Mucosa of gallbladder (tissue), 1 donor: Measurements from ENCODE around the gene BUD23. TPM values are rescaled to one million over a fixed set of nuclear protein-coding genes. Genes with fewer than 3 reads are reported as not detected.
A peak's percentile ranks its signal among the peaks of the same experiment; 100 is the strongest.
"Not testable (repeated sequence)": the region's sequence is repeated elsewhere in the genome, so short reads cannot be mapped to it uniquely, and the experiment has no call there.

Experiments
- DNase-seq: peaks from one replicate; pipeline ENCODE4 v3.0.0-alpha.2; 2020; ENCODE audit warnings: low spot score
- total RNA-seq: library from RNA; stranded (reverse); gene quantifications from one replicate; pipeline ENCODE4 v1.2.1, GENCODE V29; 2021
- donor health status: DM: no; HTN: no; CAD: no.

Gene BUD23, protein sequence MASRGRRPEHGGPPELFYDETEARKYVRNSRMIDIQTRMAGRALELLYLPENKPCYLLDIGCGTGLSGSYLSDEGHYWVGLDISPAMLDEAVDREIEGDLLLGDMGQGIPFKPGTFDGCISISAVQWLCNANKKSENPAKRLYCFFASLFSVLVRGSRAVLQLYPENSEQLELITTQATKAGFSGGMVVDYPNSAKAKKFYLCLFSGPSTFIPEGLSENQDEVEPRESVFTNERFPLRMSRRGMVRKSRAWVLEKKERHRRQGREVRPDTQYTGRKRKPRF
- total RNA-seq: 57.6 TPM

- DNase-seq: peak; percentile 98
Observed at GRCh38 chr7:73683056-73683787, at the start of gene BUD23, which contains the start of gene DNAJC30. BUD23 (plus strand) TSS chr7:73683597; CDS start chr7:73683626, 29 bp downstream. DNAJC30 (minus strand) TSS chr7:73683453; CDS start chr7:73683423, 30 bp downstream.

GRCh38 chr7:73633844-73634243 lies 49.6 kb upstream of the BUD23 start:
- DNase-seq: no peak

DNA sequence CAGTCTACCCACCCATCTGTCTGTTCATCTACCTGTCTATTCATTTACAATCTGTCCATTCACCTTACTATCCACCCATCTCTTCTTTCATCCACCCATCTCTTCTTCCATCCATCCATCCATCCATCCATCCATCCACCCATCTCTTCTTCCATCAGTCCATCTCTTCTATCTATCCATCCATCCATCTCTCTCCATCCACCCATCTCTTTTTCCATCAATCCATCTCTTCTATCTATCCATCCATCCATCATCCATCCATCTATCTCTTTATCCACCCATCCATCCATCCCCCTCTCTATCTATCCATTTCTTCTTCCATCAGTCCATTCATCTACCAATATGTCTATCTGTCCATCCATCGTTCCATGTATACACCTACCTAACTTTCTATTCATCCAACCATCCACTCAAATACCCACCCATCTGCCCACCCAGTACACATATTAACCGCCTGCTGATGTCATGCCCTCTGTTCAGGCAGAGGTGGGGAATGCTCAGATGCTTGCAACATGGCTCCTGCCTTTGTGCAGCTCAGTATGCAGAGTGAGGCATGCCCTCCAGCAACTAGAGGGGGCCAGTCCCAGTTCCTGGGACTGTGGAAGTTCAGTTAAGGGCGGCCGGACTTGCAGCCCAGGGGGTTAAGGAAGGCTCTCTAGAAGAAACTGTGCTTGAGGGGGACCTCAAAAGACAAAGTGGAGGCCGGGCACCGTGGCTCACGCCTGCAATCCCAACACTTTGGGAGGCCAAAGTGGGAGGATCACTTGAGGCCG lies 47.8 kb upstream of the BUD23 start:
- no peak for DNase-seq

DNA sequence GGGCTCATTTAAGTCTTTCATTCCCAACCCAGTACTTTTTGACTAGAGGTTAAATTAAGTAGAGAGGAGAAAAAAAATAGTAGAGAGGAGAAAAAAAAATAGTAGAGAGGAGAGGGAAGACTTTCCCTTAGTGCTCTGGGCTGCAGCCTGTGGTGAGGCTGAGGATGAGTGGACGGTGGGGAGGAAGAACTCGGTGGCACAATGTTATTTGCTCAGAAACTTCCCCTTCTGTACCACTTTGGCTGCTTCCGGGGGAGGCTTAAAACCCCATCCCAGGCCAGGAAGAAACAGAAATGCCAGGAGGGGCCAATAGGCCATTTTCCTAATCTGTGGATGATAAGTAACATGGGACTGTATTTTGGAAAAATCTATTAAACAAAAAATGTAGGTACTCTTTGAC lies 44.5 kb upstream of the BUD23 start:
- no peak for DNase-seq

GRCh38 chr7:73642834-73643233 lies 40.6 kb upstream of the BUD23 start:
- no peak for DNase-seq

- no peak for DNase-seq
Observed at GRCh38 chr7:73644688-73645286, 38.6 kb upstream of the BUD23 start.

DNA sequence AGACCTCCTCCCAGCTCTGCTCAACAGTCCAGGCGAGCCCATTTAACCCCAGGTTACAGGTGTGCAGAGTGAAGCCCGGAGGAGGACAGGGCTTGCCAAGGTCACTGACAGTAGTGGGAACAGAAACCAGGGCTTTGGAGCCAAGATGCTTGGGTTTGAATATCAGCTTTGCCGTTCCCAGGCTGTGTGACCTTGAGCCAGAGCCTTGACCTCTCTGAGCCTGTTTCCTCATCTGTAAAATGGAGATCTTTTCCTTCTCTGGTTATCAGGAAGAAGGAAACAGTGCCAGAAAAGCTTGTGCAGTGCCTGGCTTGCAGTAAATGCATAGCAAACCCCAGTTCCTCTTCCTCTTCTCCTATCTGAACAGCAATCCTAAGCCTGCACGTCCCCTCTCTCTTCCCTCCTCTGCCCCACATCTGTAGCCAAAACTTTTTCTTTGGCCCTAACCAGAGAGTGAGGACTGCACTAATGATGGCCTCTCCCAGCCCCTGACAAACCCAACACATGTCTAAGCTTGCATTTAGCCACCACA lies 37.7 kb upstream of the BUD23 start:
- no peak for DNase-seq

DNA sequence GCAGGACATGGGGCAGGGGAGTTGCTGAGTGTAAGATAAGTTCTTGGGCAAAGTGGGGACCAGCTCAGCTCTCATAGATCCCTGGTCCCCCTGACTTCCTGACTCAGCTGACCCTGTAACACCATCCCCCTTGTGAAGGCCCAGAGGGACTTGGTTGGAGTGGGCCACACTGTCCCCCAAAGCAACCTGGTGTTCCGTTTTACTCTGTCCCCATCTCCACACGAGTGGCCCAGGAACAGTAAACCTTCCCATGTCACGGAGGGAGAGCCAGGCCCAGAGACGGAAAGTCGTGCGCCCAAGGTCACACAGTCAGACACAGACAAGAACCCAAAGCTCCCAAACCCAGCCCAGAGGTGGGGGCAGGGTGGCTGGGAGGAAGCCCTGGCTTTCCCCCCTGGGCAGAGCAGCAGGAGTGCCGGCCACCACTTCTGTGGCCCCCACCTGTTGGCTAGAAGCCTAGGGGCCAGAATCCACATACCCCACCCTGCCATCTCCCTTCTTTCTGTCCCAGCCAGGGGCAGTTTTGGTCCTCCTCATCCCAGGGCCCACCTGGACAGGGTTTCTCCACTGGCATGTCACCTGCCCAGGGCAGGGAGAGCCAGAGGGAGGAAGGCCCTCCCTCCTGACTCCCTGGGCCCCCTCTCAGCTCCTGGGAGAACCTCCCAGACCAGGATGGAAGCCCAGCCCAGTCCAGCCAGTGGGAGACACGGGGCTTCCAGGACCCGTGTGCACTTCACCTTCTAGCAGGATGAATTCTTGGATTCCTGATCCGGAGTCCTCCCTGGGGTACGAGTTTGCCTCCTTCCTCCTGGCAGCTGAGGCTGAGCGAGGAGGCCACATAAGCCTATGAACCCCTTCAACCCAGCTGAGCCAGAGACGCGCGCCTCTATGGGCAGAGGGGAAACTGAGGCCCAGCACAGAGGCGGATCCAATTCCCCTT lies 36.3 kb upstream of the BUD23 start:
- DNase-seq: no peak

DNA sequence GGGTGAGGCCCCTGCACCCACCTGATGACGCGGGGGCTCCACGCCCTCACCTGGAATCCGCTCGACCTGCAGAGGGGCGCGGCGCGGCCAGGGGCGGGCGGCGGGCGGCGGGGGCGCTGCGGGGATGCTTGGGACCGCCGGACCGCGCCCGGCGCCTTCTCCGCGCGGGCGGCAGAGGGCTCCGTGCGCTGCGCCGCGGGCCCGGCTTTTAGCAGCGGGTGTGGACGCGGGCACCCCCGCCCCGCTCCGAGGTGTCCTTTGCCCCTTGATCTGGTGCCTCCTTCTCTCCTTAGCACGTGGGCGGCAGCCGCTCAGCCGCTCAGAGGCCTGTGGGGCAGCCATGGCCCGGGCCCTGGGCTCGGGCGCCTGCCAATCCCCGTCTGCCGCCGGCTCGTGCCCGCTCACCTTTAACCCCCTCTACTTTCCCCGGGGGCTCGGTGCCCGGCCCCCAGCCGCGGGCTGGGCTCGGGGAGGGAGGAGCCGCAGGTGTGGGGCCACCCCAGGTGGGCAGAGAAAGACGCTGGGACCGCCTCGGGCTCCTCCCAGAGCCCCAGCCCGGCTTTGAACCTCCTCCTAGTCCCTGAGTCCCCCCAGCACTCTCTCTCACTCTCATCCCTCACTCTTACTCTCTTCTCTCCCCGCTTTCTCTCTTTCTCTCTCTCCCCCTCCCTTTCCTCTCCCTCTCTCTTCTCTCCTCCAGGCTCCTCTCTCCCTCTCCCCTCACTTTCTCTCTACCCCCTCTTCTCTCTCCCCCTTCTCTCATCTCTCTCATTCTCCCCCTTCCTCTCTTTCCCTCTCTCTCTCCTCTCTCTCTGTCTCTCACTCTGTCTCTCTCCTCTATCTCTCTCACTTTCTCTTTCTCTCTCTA lies 35.4 kb upstream of the BUD23 start:
- peak; percentile 47 for DNase-seq

GRCh38 chr7:73648593-73649332 lies 34.6 kb upstream of the BUD23 start:
- DNase-seq: no peak

DNA sequence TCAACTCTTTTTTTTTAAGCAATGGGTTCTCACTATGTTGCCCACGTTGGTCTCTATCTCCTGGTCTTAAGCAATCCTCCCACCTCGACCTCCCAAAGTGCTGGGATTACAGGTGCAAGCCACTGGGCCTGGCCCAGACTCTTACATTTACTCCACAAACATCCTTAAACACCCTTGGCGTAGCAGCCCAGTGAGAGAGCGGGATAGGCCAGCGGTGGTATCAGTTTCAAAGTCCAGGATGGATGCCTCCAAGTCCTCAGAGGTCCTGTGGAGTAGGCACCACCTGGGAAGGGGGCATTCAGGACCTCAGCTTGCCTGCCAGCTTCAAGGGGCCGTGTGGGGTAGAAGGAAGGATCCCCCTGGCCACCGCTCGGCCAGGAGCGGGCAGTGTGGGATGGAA lies 33.8 kb upstream of the BUD23 start:
- DNase-seq: no peak

DNA sequence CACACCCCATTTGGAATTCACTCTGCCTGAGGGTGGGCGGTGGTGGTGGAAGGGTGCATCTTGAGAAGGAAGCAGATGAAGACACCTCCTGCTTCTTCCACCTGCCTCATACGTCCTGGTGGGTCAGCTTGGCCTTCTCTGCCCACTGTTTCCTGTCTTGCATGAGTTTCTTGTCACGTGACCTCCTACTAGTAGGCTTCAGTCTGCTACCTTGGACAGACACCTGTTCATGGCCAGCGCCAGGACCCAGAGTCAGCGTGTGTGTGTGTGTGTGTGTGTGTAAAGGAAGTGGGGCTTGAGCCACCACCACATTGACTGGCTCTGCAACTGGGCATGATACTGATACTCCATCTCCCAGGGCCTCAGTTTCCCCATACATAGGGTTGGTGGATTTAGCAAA lies 32.9 kb upstream of the BUD23 start:
- DNase-seq: no peak

DNA sequence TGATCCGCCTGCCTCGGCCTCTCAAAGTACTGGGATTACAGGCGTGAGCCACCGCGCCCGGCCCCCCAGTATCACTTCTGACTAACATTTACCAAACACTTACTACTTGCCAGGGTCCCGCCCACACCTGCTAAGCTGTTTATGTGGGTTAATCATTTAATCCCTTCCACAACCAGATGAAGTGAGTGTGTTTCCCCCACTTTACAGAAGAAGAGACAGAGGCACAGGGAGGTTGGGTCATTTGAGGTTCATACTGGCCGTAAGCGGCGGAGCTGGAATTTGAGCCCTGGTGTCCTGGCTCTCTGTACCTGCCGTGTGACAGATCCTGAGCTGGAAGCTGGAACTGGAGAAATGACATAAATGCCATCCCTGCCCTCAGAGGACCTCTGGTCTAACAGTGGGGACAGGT lies 30.9 kb upstream of the BUD23 start:
- DNase-seq: no peak

DNA sequence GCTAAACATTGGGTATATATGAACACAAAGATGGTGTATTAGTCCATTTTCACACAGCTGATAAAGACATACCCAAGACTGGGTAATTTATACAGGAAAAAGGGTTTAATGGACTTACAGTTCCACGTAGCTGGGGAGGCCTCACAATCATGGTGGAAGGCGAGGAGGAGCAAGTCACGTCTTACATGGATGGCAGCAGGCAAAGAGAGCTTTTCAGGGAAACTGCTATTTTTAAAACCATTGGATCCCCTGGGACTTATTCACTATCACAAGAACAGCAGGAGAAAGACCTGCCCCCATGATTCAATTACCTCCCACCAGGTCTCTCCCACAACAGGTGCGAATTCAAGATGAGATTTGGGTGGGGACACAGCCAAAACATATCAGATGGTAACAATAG lies 28.1 kb upstream of the BUD23 start:
- not testable (repeated sequence) for DNase-seq

- no peak for DNase-seq
Observed at GRCh38 chr7:73659983-73660382, 23.4 kb upstream of the BUD23 start.

GRCh38 chr7:73660594-73660993 lies 22.8 kb upstream of the BUD23 start:
- not testable (repeated sequence) for DNase-seq

DNA sequence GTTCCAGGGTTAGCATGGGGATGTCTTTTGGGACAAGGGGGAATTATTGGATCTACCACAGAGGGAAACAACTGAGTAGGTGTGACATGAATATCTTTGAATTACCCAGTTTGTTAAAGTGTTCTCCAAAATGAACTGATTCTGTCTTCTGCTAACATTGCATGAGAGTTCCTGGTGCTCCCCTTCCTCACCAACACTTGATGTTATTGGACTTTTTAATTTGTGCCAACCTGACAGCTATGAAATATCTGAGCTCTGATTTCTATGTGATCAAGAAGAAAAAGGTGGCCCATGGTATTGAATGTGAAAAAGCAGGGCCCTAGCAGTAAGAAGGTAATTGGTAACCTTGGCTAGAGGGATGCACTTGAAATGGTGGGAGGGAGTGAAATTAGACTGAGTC lies 20.4 kb upstream of the BUD23 start:
- DNase-seq: no peak

GRCh38 chr7:73667344-73668102 lies 15.9 kb upstream of the BUD23 start, which contains the start of gene VPS37D:
VPS37D (plus strand) TSS chr7:73667831; CDS start chr7:73667959, 128 bp downstream.
- DNase-seq: peak; percentile 92
